ENCODE results near the gene RAB40C.
A peak's percentile ranks its signal among the peaks of the same experiment; 100 is the strongest.

DNA sequence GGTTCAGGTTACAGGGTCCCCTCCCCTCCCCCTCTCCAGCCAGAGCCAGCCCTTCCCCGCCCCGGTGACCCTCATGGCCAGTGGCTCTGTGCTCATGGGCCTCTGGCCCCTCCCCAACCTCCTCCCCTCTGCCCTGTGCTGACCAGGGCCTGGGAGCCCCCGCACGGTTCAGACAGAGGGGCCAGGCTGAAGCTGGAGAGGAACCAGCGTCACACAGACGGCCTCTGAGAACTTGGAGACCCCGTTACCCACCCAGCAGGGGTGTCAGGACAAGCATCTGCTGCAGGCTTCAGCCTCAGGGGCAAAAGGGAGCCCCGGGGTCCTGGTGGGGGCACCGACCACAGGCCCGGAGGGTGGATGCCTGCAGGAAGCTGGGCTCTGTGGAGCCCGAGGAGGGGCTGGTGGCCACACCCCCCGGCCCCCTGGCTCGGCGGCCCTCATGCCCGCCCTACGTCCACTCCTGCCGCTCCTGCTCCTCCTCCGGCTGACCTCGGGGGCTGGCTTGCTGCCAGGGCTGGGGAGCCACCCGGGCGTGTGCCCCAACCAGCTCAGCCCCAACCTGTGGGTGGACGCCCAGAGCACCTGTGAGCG is 41.0 kb downstream of the RAB40C start, which contains the start of gene WFIKKN1:
- TF ChIP-seq SIN3A (IDR thresholded peaks at IDR 0.05; ENCODE audit: borderline replicate concordance, insufficient read depth, low read depth, low read length) (no peak), TCF7L2 (IDR thresholded peaks at IDR 0.05; ENCODE audit: low read depth, low read length) (no peak), POLR2AphosphoS5 (IDR thresholded peaks at IDR 0.05; ENCODE audit: low read depth, low read length) (0 out of 2 replicates have a peak, but pooled peaks have one; percentile 32)
- TF ChIP-seq, protein P1, sequence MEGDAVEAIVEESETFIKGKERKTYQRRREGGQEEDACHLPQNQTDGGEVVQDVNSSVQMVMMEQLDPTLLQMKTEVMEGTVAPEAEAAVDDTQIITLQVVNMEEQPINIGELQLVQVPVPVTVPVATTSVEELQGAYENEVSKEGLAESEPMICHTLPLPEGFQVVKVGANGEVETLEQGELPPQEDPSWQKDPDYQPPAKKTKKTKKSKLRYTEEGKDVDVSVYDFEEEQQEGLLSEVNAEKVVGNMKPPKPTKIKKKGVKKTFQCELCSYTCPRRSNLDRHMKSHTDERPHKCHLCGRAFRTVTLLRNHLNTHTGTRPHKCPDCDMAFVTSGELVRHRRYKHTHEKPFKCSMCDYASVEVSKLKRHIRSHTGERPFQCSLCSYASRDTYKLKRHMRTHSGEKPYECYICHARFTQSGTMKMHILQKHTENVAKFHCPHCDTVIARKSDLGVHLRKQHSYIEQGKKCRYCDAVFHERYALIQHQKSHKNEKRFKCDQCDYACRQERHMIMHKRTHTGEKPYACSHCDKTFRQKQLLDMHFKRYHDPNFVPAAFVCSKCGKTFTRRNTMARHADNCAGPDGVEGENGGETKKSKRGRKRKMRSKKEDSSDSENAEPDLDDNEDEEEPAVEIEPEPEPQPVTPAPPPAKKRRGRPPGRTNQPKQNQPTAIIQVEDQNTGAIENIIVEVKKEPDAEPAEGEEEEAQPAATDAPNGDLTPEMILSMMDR (IDR thresholded peaks at IDR 0.05) = no peak
